Measurements from ENCODE around the gene VCL.

- TF ChIP-seq CTCF (IDR thresholded peaks at IDR 0.05; ENCODE audit: poor library complexity, severe bottlenecking) (no peak), REST (IDR thresholded peaks at IDR 0.05; ENCODE audit: borderline replicate concordance) (no peak), MXI1 (conservative IDR thresholded peaks at IDR 0.05; ENCODE audit: poor library complexity, severe bottlenecking) (no peak), EP300 (conservative IDR thresholded peaks at IDR 0.05; ENCODE audit: poor library complexity, severe bottlenecking) (no peak), SMC3 (conservative IDR thresholded peaks at IDR 0.05; ENCODE audit: poor library complexity) (no peak), RAD21 (conservative IDR thresholded peaks at IDR 0.05) (no peak)
These were observed 113.9 kb downstream of the VCL start for GRCh38 chr10:74111799-74112198.
